GM12801 (cell line): Measurements from ENCODE around the gene CHGA.

ENCODE experiments used
- TF ChIP-seq, protein P1 (sequence below): IDR thresholded peaks from one replicate; pipeline ENCODE4 v1.5.1; 2011; ENCODE audit warnings: control low read depth; ENCODE audit not compliant: insufficient read length; ENCODE audit errors: extremely low read depth

Gene CHGA

DNA sequence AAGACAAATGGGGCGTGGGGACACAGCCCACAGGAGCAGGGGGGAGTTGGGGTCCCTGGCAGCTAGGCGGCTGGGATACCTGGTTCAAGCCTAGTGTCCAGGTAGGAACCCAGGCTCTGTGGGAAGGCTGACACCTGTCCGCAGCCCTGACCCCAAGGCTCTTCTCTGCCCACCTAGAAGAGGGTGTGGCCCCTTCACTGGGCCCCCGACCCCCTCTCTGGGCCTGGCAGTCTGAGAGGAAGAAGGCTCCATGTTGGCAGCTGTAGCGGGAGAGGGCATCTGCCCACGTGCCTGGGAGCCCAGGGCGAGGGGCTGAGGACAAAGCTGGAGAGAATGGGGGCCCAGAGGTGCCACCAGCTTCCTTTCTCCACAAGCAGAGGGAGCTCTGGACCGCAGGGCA, 10.5 kb downstream of the CHGA start:
- TF ChIP-seq, protein P1, sequence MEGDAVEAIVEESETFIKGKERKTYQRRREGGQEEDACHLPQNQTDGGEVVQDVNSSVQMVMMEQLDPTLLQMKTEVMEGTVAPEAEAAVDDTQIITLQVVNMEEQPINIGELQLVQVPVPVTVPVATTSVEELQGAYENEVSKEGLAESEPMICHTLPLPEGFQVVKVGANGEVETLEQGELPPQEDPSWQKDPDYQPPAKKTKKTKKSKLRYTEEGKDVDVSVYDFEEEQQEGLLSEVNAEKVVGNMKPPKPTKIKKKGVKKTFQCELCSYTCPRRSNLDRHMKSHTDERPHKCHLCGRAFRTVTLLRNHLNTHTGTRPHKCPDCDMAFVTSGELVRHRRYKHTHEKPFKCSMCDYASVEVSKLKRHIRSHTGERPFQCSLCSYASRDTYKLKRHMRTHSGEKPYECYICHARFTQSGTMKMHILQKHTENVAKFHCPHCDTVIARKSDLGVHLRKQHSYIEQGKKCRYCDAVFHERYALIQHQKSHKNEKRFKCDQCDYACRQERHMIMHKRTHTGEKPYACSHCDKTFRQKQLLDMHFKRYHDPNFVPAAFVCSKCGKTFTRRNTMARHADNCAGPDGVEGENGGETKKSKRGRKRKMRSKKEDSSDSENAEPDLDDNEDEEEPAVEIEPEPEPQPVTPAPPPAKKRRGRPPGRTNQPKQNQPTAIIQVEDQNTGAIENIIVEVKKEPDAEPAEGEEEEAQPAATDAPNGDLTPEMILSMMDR = no peak

DNA sequence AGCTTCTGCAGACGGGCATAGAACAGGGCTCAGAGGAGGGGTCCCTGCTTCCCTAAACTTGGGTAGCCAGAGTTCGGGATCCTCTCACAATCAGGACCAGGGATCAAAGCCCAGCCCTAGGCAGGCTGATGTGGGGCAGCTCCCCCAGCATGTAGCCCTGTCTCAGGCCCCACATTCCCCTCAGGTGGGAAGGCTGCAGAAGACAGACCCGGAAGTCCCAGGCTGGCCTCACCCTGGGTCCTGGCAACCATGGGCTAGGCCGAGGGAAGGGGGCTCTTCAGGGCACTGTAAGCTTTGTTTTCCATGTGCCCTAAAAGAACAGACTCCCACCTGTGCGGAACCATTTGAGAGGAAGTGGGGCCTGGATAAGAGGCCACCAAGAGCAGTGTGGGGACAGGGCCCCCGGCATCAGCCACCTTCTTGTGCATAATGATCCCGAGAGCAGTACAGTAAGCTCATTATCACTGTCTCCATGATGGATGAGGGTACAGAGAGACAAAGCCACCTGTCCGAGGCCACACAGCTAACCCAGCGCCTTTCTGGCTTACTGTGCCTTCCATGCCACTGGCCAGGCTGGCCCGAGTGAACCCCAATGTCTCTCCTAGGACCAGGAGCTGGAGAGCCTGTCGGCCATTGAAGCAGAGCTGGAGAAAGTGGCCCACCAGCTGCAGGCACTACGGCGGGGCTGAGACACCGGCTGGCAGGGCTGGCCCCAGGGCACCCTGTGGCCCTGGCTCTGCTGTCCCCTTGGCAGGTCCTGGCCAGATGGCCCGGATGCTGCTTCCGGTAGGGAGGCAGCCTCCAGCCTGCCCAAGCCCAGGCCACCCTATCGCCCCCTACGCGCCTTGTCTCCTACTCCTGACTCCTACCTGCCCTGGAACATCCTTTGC, 11.5 kb downstream of the CHGA start:
- TF ChIP-seq, protein P1 = no peak

DNA sequence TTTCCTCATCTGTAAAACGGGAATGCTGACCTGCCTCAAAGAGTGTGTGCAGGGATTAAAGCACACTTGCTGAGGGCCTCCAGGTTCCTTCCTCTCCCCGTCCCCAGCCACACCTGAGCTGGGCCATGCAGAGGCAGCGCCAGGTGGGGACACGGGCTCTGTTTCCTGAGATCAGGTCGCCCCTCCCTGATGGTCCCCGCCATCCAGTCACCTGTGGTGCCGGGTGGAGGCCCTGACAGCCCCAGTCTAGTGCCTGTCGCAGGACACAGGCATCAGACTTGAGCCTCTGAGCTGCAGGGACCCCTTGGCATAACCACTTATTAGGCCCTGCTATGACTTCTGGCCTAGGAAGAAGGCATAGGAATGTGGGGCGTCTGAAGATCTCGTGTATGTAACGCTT, 12.5 kb downstream of the CHGA start:
- TF ChIP-seq, protein P1 = no peak

DNA sequence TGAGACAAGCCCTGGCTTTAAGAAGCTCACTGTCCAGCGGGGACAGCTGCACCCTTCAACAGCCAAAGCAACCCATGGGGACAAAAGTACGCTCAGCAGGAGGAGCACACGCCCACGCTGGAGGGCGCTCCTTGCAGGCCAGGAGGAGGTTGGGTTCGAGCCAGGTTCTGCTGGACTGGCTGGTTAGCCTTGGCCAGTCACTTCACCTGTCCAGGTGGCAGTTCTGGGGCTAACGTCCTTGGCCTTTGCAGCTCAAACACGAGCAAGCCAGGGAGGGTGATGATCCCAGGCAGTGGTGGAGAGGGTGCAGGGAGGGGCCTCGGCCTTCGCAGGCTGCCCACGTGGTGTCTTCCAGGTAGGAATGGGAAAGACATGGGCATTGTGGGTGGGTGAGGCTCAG, 13.1 kb downstream of the CHGA start:
- TF ChIP-seq, protein P1 = no peak

DNA sequence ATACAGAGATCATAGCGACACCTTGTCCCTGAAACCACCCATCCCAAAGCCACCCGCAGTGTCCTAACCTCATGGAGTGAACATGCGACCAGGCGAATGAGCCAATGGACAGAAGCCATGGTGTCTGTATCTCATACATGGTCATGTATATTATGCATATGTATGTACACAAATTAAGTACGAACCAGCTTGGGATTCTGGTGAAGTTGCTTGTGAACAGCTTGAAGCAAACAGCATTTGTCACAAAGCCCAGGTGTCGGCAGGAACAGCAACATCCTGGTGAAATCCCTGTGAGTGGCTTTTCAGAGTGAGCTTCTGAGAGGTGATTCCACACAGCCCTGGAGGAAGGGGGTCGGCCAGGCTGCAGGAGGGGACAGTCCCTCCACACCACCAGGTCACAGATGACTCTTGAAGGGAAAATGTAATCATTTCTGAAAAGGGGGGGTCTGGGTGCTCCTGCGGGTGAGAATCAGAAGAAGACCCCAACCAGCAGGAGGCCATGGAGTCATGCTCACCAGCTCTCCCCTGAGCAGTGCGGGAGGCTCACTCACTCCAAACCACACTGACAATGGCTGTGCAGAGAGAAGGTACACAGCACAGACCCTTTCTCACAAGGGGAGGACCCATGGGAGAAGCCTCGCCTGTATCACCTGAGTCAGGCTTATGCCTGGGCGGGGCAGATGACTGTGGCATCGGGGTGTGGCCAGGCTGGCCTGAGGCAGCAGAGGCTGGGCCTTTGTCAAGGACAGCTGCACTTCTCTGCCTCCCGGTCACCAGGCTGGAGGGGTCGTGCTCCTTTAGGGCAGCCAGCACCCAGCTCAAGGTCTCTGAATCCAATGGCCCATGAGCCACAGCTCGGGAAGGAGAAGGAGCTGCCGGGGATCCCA, 14.3 kb downstream of the CHGA start:
- TF ChIP-seq, protein P1 = no peak

DNA sequence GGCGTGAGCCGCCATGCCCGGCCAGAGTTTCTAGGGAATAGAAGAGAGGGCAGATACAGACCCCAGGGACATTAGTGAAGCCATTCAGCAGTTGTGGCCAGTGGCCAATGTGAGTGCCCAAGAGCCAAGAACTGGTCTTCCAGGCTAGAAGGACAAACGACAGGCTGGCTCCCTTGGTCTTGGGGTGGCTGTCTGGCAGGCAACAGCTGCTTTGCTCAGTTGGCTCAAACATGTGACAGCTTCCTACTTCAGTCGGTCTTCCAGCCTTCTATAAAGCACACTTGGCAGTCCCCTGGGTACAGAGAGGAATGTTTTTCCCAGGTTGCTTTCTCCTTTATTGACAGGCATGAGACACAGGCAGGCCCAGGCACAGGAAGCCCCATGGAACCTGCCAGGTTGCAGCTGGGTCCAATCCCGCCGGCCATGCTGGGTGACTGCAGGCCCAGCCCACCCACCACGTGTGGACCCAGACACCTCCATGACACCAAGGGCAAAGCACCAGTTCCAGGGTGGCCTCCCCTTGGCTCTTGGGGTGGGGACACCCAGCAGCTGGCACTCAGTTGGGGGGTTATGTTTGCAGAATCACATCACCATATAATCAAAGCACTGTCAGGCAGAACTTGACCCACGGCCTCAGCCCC, 15.4 kb downstream of the CHGA start:
- TF ChIP-seq, protein P1 = no peak
